ENCODE measurements around the gene MTMR11. TPM values are rescaled to one million over a fixed set of nuclear protein-coding genes. Genes with fewer than 3 reads are reported as not detected.

The MTMR11 gene
- total RNA-seq, 1 experiment from 2014 or later = 7.1 TPM

DNA sequence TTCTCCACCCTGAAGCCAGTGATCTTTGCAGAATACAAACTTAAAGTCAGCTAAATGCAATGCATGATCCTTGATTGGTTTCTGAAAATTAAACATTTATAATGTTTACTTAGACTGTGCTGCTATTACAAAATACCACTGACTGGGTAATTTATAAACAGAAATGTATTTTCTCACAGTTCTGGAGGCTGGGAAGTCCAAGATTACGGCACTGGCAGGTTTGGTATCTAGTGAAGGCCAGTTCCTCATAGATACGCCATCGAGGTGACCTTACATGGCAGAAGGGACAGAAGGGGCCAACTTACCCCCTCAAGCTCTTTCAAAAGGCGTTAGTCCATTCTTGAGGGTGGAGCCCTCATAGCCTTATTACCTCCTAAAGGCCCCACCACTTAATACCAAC, 40.1 kb downstream of the MTMR11 start (continued):
- TF ChIP-seq, protein P1, sequence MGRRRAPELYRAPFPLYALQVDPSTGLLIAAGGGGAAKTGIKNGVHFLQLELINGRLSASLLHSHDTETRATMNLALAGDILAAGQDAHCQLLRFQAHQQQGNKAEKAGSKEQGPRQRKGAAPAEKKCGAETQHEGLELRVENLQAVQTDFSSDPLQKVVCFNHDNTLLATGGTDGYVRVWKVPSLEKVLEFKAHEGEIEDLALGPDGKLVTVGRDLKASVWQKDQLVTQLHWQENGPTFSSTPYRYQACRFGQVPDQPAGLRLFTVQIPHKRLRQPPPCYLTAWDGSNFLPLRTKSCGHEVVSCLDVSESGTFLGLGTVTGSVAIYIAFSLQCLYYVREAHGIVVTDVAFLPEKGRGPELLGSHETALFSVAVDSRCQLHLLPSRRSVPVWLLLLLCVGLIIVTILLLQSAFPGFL (CRISPR knock-in tag; IDR thresholded peaks at IDR 0.05; ENCODE audit: borderline replicate concordance) = no peak
- TF ChIP-seq, protein P2, sequence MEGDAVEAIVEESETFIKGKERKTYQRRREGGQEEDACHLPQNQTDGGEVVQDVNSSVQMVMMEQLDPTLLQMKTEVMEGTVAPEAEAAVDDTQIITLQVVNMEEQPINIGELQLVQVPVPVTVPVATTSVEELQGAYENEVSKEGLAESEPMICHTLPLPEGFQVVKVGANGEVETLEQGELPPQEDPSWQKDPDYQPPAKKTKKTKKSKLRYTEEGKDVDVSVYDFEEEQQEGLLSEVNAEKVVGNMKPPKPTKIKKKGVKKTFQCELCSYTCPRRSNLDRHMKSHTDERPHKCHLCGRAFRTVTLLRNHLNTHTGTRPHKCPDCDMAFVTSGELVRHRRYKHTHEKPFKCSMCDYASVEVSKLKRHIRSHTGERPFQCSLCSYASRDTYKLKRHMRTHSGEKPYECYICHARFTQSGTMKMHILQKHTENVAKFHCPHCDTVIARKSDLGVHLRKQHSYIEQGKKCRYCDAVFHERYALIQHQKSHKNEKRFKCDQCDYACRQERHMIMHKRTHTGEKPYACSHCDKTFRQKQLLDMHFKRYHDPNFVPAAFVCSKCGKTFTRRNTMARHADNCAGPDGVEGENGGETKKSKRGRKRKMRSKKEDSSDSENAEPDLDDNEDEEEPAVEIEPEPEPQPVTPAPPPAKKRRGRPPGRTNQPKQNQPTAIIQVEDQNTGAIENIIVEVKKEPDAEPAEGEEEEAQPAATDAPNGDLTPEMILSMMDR (IDR thresholded peaks at IDR 0.05) = no peak
- no peak for TF ChIP-seq ZNF396 (CRISPR knock-in tag; IDR thresholded peaks at IDR 0.05; ENCODE audit: borderline replicate concordance)
- TF ChIP-seq, protein P3, sequence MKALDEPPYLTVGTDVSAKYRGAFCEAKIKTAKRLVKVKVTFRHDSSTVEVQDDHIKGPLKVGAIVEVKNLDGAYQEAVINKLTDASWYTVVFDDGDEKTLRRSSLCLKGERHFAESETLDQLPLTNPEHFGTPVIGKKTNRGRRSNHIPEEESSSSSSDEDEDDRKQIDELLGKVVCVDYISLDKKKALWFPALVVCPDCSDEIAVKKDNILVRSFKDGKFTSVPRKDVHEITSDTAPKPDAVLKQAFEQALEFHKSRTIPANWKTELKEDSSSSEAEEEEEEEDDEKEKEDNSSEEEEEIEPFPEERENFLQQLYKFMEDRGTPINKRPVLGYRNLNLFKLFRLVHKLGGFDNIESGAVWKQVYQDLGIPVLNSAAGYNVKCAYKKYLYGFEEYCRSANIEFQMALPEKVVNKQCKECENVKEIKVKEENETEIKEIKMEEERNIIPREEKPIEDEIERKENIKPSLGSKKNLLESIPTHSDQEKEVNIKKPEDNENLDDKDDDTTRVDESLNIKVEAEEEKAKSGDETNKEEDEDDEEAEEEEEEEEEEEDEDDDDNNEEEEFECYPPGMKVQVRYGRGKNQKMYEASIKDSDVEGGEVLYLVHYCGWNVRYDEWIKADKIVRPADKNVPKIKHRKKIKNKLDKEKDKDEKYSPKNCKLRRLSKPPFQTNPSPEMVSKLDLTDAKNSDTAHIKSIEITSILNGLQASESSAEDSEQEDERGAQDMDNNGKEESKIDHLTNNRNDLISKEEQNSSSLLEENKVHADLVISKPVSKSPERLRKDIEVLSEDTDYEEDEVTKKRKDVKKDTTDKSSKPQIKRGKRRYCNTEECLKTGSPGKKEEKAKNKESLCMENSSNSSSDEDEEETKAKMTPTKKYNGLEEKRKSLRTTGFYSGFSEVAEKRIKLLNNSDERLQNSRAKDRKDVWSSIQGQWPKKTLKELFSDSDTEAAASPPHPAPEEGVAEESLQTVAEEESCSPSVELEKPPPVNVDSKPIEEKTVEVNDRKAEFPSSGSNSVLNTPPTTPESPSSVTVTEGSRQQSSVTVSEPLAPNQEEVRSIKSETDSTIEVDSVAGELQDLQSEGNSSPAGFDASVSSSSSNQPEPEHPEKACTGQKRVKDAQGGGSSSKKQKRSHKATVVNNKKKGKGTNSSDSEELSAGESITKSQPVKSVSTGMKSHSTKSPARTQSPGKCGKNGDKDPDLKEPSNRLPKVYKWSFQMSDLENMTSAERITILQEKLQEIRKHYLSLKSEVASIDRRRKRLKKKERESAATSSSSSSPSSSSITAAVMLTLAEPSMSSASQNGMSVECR (CRISPR knock-in tag; IDR thresholded peaks at IDR 0.05; ENCODE audit: borderline replicate concordance) = no peak
- TF ChIP-seq, protein P4, sequence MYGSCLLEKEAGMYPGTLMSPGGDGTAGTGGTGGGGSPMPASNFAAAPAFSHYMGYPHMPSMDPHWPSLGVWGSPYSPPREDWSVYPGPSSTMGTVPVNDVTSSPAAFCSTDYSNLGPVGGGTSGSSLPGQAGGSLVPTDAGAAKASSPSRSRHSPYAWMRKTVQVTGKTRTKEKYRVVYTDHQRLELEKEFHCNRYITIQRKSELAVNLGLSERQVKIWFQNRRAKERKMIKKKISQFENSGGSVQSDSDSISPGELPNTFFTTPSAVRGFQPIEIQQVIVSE (CRISPR knock-in tag; IDR thresholded peaks at IDR 0.05; ENCODE audit: borderline replicate concordance) = no peak

DNA sequence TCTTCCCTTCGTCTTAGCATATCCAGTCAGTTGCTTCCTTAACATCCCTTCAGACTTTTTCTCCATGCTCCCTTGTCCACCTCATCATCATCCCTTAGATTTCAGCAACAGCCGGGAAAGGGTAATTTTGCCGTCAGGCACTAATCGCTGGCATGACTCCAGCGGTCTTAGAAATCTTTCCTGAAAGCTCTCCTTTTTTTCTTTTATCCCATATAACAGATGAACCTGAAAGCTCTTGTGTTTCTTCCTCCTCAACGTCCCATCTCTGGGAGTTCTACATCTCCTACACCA, 47.7 kb downstream of the MTMR11 start:
- CTCF ChIA-PET = interaction anchor here (0.6 to 3.0 kb wide), 7 partner anchors 11 to 298 kb away, joined by 3 to 25 read pairs (median 5); no protein-coding TSS in a partner anchor
- Mint-ChIP-seq H3K27me3 (ENCODE audit: low read depth) (no peaks in the 10 kb centered on the region), H3K4me3 (no peak overlapping the region), H3K4me1 (peaks cover 4% of the 10 kb centered on the region), H3K36me3 (no peaks in the 10 kb centered on the region), H3K9me3 (no peaks in the 10 kb centered on the region), H3K27ac (no peak overlapping the region)
- POLR2A ChIA-PET = interaction anchor here (1.2 to 6.1 kb wide), 8 partner anchors 11 to 274 kb away, joined by 3 to 42 read pairs (median 17); partner anchors contain the start of genes BOLA1, OTUD7B and SF3B4
- TF ChIP-seq ZNF138 (CRISPR knock-in tag; conservative IDR thresholded peaks at IDR 0.05) = no peak
- TF ChIP-seq KAT7 (CRISPR knock-in tag; IDR thresholded peaks at IDR 0.05; ENCODE audit: borderline replicate concordance) = no peak
- TF ChIP-seq, protein P5, sequence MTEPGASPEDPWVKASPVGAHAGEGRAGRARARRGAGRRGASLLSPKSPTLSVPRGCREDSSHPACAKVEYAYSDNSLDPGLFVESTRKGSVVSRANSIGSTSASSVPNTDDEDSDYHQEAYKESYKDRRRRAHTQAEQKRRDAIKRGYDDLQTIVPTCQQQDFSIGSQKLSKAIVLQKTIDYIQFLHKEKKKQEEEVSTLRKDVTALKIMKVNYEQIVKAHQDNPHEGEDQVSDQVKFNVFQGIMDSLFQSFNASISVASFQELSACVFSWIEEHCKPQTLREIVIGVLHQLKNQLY (CRISPR knock-in tag; IDR thresholded peaks at IDR 0.05) = no peak
- TF ChIP-seq, protein P6, sequence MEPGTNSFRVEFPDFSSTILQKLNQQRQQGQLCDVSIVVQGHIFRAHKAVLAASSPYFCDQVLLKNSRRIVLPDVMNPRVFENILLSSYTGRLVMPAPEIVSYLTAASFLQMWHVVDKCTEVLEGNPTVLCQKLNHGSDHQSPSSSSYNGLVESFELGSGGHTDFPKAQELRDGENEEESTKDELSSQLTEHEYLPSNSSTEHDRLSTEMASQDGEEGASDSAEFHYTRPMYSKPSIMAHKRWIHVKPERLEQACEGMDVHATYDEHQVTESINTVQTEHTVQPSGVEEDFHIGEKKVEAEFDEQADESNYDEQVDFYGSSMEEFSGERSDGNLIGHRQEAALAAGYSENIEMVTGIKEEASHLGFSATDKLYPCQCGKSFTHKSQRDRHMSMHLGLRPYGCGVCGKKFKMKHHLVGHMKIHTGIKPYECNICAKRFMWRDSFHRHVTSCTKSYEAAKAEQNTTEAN (CRISPR knock-in tag; IDR thresholded peaks at IDR 0.05) = no peak
- TF ChIP-seq, protein P7, sequence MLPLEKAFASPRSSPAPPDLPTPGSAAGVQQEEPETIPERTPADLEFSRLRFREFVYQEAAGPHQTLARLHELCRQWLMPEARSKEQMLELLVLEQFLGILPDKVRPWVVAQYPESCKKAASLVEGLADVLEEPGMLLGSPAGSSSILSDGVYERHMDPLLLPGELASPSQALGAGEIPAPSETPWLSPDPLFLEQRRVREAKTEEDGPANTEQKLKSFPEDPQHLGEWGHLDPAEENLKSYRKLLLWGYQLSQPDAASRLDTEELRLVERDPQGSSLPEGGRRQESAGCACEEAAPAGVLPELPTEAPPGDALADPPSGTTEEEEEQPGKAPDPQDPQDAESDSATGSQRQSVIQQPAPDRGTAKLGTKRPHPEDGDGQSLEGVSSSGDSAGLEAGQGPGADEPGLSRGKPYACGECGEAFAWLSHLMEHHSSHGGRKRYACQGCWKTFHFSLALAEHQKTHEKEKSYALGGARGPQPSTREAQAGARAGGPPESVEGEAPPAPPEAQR (CRISPR knock-in tag; IDR thresholded peaks at IDR 0.05) = no peak
- TF ChIP-seq, protein P8, sequence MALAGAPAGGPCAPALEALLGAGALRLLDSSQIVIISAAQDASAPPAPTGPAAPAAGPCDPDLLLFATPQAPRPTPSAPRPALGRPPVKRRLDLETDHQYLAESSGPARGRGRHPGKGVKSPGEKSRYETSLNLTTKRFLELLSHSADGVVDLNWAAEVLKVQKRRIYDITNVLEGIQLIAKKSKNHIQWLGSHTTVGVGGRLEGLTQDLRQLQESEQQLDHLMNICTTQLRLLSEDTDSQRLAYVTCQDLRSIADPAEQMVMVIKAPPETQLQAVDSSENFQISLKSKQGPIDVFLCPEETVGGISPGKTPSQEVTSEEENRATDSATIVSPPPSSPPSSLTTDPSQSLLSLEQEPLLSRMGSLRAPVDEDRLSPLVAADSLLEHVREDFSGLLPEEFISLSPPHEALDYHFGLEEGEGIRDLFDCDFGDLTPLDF (CRISPR knock-in tag; IDR thresholded peaks at IDR 0.05) = no peak
- TF ChIP-seq, protein P9, sequence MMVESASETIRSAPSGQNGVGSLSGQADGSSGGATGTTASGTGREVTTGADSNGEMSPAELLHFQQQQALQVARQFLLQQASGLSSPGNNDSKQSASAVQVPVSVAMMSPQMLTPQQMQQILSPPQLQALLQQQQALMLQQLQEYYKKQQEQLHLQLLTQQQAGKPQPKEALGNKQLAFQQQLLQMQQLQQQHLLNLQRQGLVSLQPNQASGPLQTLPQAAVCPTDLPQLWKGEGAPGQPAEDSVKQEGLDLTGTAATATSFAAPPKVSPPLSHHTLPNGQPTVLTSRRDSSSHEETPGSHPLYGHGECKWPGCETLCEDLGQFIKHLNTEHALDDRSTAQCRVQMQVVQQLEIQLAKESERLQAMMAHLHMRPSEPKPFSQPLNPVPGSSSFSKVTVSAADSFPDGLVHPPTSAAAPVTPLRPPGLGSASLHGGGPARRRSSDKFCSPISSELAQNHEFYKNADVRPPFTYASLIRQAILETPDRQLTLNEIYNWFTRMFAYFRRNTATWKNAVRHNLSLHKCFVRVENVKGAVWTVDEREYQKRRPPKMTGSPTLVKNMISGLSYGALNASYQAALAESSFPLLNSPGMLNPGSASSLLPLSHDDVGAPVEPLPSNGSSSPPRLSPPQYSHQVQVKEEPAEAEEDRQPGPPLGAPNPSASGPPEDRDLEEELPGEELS (CRISPR knock-in tag; IDR thresholded peaks at IDR 0.05) = no peak
- TF ChIP-seq SP1 (CRISPR knock-in tag; conservative IDR thresholded peaks at IDR 0.05) = no peak
- TF ChIP-seq ZNF317 (CRISPR knock-in tag; IDR thresholded peaks at IDR 0.05; ENCODE audit: borderline replicate concordance, low read depth) = no peak
- TF ChIP-seq GRHL2 (CRISPR knock-in tag; IDR thresholded peaks at IDR 0.05; ENCODE audit: insufficient replicate concordance, severe bottlenecking) = no peak
- no peak for TF ChIP-seq NFATC4 (CRISPR knock-in tag; IDR thresholded peaks at IDR 0.05)
- TF ChIP-seq FOXJ3 (CRISPR knock-in tag; IDR thresholded peaks at IDR 0.05; ENCODE audit: borderline replicate concordance) = no peak
- TF ChIP-seq GABPB1 (CRISPR knock-in tag; IDR thresholded peaks at IDR 0.05) = no peak
- no peak for TF ChIP-seq ZNF121 (CRISPR knock-in tag; IDR thresholded peaks at IDR 0.05)
- TF ChIP-seq, protein P4 (CRISPR knock-in tag; IDR thresholded peaks at IDR 0.05; ENCODE audit: borderline replicate concordance) = no peak
- no peak for TF ChIP-seq FOXP1 (CRISPR knock-in tag; IDR thresholded peaks at IDR 0.05; ENCODE audit: borderline replicate concordance)
- no peak for ATAC-seq
- no peak for DNase-seq (ENCODE audit: low spot score)
